DND-41 (cell line): Measurements from ENCODE around the gene RIMS3.

ENCODE experiments used
- EZH2 ChIP-seq: IDR thresholded peaks from 3 replicates; pipeline ENCODE4 v1.6.1; 2012; ENCODE audit warnings: borderline replicate concordance, low read depth, mild to moderate bottlenecking, moderate library complexity, low read length, inconsistent platforms; ENCODE audit not compliant: severe bottlenecking
- TF ChIP-seq, protein P1 (sequence below): IDR thresholded peaks from 2 replicates; pipeline ENCODE4 v1.5.1; 2012; ENCODE audit warnings: borderline replicate concordance, low read length, moderate library complexity, mild to moderate bottlenecking; ENCODE audit not compliant: poor library complexity, severe bottlenecking; ENCODE audit errors: extremely low read depth

DNA sequence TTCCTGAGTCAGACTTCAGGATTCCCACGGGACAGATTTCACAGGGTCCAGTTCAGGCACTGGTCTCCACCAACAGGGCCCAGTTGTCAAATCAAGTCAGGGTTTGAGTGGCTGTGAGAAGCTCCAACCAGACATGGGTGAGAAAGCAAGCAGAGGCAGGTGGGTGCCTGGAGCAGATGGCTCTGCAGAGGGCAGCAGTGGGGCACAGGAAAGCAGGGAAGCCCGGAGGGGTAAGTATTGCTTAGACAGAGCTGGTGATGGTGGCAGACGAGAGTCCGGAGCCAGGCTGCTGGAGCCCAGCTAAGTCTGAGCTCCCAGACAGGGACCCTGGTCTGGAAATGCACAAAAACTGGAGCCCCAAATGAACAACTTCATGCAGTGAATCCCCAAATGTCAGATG, 40.4 kb downstream of the RIMS3 start:
- TF ChIP-seq, protein P1, sequence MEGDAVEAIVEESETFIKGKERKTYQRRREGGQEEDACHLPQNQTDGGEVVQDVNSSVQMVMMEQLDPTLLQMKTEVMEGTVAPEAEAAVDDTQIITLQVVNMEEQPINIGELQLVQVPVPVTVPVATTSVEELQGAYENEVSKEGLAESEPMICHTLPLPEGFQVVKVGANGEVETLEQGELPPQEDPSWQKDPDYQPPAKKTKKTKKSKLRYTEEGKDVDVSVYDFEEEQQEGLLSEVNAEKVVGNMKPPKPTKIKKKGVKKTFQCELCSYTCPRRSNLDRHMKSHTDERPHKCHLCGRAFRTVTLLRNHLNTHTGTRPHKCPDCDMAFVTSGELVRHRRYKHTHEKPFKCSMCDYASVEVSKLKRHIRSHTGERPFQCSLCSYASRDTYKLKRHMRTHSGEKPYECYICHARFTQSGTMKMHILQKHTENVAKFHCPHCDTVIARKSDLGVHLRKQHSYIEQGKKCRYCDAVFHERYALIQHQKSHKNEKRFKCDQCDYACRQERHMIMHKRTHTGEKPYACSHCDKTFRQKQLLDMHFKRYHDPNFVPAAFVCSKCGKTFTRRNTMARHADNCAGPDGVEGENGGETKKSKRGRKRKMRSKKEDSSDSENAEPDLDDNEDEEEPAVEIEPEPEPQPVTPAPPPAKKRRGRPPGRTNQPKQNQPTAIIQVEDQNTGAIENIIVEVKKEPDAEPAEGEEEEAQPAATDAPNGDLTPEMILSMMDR, result peak; percentile 57
- TF ChIP-seq EZH2, result no peak
